ENCODE results near the gene KSR2. TPM values are rescaled to one million over a fixed set of nuclear protein-coding genes. Genes with fewer than 3 reads are reported as not detected.

KSR2 gene
- polyA plus RNA-seq, 2 donors = 0.01 to 0.04 TPM

GRCh38 chr12:117551665-117552064 lies 417.1 kb downstream of the KSR2 start:
- Histone ChIP-seq H3K27me3 (ENCODE audit: control insufficient read depth in 1 of 2, insufficient read depth in 2 of 2, low read length in 2 of 2) (no peaks in the 10 kb centered on the region), H3K4me3 (ENCODE audit: low read depth in 1 of 2, low read length in 2 of 2) (no peak overlapping the region), H3K27ac (ENCODE audit: low read depth in 2 of 2, low read length in 1 of 2) (no peak overlapping the region), H3K36me3 (ENCODE audit: control insufficient read depth in 2 of 2, insufficient read depth in 2 of 2, low read length in 1 of 2) (no peaks in the 10 kb centered on the region), H3K4me1 (ENCODE audit: control insufficient read depth in 2 of 2, insufficient read depth in 2 of 2, low read length in 1 of 2) (no peaks in the 10 kb centered on the region), H3K9me3 (ENCODE audit: control insufficient read depth in 2 of 2, insufficient read depth in 1 of 2, low read depth in 1 of 2, low read length in 1 of 2) (no peaks in the 10 kb centered on the region)
- 63 to 66% methylated on average over 4 of the region's 4 CpGs for WGBS, 2 donors

GRCh38 chr12:117547209-117547608 lies 421.6 kb downstream of the KSR2 start:
- H3K36me3 ChIP-seq (ENCODE audit: control insufficient read depth in 2 of 2, insufficient read depth in 2 of 2, low read length in 1 of 2) = no peaks in the 10 kb centered on the region
- H3K4me1 ChIP-seq (ENCODE audit: control insufficient read depth in 2 of 2, insufficient read depth in 2 of 2, low read length in 1 of 2) = no peaks in the 10 kb centered on the region
- H3K27ac ChIP-seq (ENCODE audit: low read depth in 2 of 2, low read length in 1 of 2) = no peak overlapping the region
- no peaks in the 10 kb centered on the region for H3K27me3 ChIP-seq (ENCODE audit: control insufficient read depth in 1 of 2, insufficient read depth in 2 of 2, low read length in 2 of 2)
- H3K4me3 ChIP-seq (ENCODE audit: low read depth in 1 of 2, low read length in 2 of 2) = no peak overlapping the region
- H3K9me3 ChIP-seq (ENCODE audit: control insufficient read depth in 2 of 2, insufficient read depth in 1 of 2, low read depth in 1 of 2, low read length in 1 of 2) = no peaks in the 10 kb centered on the region

- H3K4me3 ChIP-seq (ENCODE audit: low read depth in 1 of 2, low read length in 2 of 2) = no peak overlapping the region
- H3K27ac ChIP-seq (ENCODE audit: low read depth in 2 of 2, low read length in 1 of 2) = no peak overlapping the region
- no peaks in the 10 kb centered on the region for H3K27me3 ChIP-seq (ENCODE audit: control insufficient read depth in 1 of 2, insufficient read depth in 2 of 2, low read length in 2 of 2)
- WGBS, 2 donors = 85 to 89% methylated on average over 3 of the region's 3 CpGs
- no peaks in the 10 kb centered on the region for H3K36me3 ChIP-seq (ENCODE audit: control insufficient read depth in 2 of 2, insufficient read depth in 2 of 2, low read length in 1 of 2)
- no peaks in the 10 kb centered on the region for H3K4me1 ChIP-seq (ENCODE audit: control insufficient read depth in 2 of 2, insufficient read depth in 2 of 2, low read length in 1 of 2)
- no peaks in the 10 kb centered on the region for H3K9me3 ChIP-seq (ENCODE audit: control insufficient read depth in 2 of 2, insufficient read depth in 1 of 2, low read depth in 1 of 2, low read length in 1 of 2)
Measured at GRCh38 chr12:117545216-117545615, 423.6 kb downstream of the KSR2 start.

GRCh38 chr12:117540011-117540410 lies 428.8 kb downstream of the KSR2 start:
- Histone ChIP-seq H3K4me3 (ENCODE audit: low read depth in 1 of 2, low read length in 2 of 2) (no peak overlapping the region), H3K27ac (ENCODE audit: low read depth in 2 of 2, low read length in 1 of 2) (no peak overlapping the region), H3K9me3 (ENCODE audit: control insufficient read depth in 2 of 2, insufficient read depth in 1 of 2, low read depth in 1 of 2, low read length in 1 of 2) (no peaks in the 10 kb centered on the region), H3K27me3 (ENCODE audit: control insufficient read depth in 1 of 2, insufficient read depth in 2 of 2, low read length in 2 of 2) (no peaks in the 10 kb centered on the region), H3K4me1 (ENCODE audit: control insufficient read depth in 2 of 2, insufficient read depth in 2 of 2, low read length in 1 of 2) (no peaks in the 10 kb centered on the region), H3K36me3 (ENCODE audit: control insufficient read depth in 2 of 2, insufficient read depth in 2 of 2, low read length in 1 of 2) (no peaks in the 10 kb centered on the region)
- WGBS, 2 donors = 59 to 65% methylated on average over 5 of the region's 5 CpGs

- 72 to 75% methylated on average over 1 of the region's 1 CpG for WGBS, 2 donors
- Histone ChIP-seq H3K27me3 (ENCODE audit: control insufficient read depth in 1 of 2, insufficient read depth in 2 of 2, low read length in 2 of 2) (no peaks in the 10 kb centered on the region), H3K9me3 (ENCODE audit: control insufficient read depth in 2 of 2, insufficient read depth in 1 of 2, low read depth in 1 of 2, low read length in 1 of 2) (no peaks in the 10 kb centered on the region), H3K27ac (ENCODE audit: low read depth in 2 of 2, low read length in 1 of 2) (no peak overlapping the region), H3K4me3 (ENCODE audit: low read depth in 1 of 2, low read length in 2 of 2) (no peak overlapping the region), H3K36me3 (ENCODE audit: control insufficient read depth in 2 of 2, insufficient read depth in 2 of 2, low read length in 1 of 2) (no peaks in the 10 kb centered on the region), H3K4me1 (ENCODE audit: control insufficient read depth in 2 of 2, insufficient read depth in 2 of 2, low read length in 1 of 2) (no peaks in the 10 kb centered on the region)
Measured at GRCh38 chr12:117538926-117539325, 429.9 kb downstream of the KSR2 start.

GRCh38 chr12:117538032-117538690 lies 430.6 kb downstream of the KSR2 start:
- H3K27me3 ChIP-seq (ENCODE audit: control insufficient read depth in 1 of 2, insufficient read depth in 2 of 2, low read length in 2 of 2) = no peaks in the 10 kb centered on the region
- H3K9me3 ChIP-seq (ENCODE audit: control insufficient read depth in 2 of 2, insufficient read depth in 1 of 2, low read depth in 1 of 2, low read length in 1 of 2) = no peaks in the 10 kb centered on the region
- H3K4me1 ChIP-seq (ENCODE audit: control insufficient read depth in 2 of 2, insufficient read depth in 2 of 2, low read length in 1 of 2) = no peaks in the 10 kb centered on the region
- no peak overlapping the region for H3K27ac ChIP-seq (ENCODE audit: low read depth in 2 of 2, low read length in 1 of 2)
- 83 to 90% methylated on average over 8 of the region's 8 CpGs for WGBS, 2 donors
- no peak overlapping the region for H3K4me3 ChIP-seq (ENCODE audit: low read depth in 1 of 2, low read length in 2 of 2)
- no peaks in the 10 kb centered on the region for H3K36me3 ChIP-seq (ENCODE audit: control insufficient read depth in 2 of 2, insufficient read depth in 2 of 2, low read length in 1 of 2)

- Histone ChIP-seq H3K27me3 (ENCODE audit: control insufficient read depth in 1 of 2, insufficient read depth in 2 of 2, low read length in 2 of 2) (no peaks in the 10 kb centered on the region), H3K27ac (ENCODE audit: low read depth in 2 of 2, low read length in 1 of 2) (no peak overlapping the region), H3K4me1 (ENCODE audit: control insufficient read depth in 2 of 2, insufficient read depth in 2 of 2, low read length in 1 of 2) (no peaks in the 10 kb centered on the region), H3K4me3 (ENCODE audit: low read depth in 1 of 2, low read length in 2 of 2) (no peak overlapping the region), H3K9me3 (ENCODE audit: control insufficient read depth in 2 of 2, insufficient read depth in 1 of 2, low read depth in 1 of 2, low read length in 1 of 2) (peaks cover 0 to 2% of the 10 kb centered on the region in 2 donors), H3K36me3 (ENCODE audit: control insufficient read depth in 2 of 2, insufficient read depth in 2 of 2, low read length in 1 of 2) (no peaks in the 10 kb centered on the region)
- WGBS, 2 donors = 63 to 66% methylated on average over 6 of the region's 6 CpGs
Measured at GRCh38 chr12:117533687-117534086, 435.1 kb downstream of the KSR2 start.

- H3K9me3 ChIP-seq (ENCODE audit: control insufficient read depth in 2 of 2, insufficient read depth in 1 of 2, low read depth in 1 of 2, low read length in 1 of 2) = peaks cover 0 to 2% of the 10 kb centered on the region in 2 donors
- H3K27ac ChIP-seq (ENCODE audit: low read depth in 2 of 2, low read length in 1 of 2) = no peak overlapping the region
- no peak overlapping the region for H3K4me3 ChIP-seq (ENCODE audit: low read depth in 1 of 2, low read length in 2 of 2)
- no peaks in the 10 kb centered on the region for H3K36me3 ChIP-seq (ENCODE audit: control insufficient read depth in 2 of 2, insufficient read depth in 2 of 2, low read length in 1 of 2)
- H3K27me3 ChIP-seq (ENCODE audit: control insufficient read depth in 1 of 2, insufficient read depth in 2 of 2, low read length in 2 of 2) = no peaks in the 10 kb centered on the region
- peaks cover 0 to 2% of the 10 kb centered on the region in 2 donors for H3K4me1 ChIP-seq (ENCODE audit: control insufficient read depth in 2 of 2, insufficient read depth in 2 of 2, low read length in 1 of 2)
- 89 to 94% methylated on average over 10 of the region's 10 CpGs for WGBS, 2 donors
Measured at GRCh38 chr12:117530796-117531195, 438.0 kb downstream of the KSR2 start.

GRCh38 chr12:117528538-117528937 lies 440.3 kb downstream of the KSR2 start:
- H3K27me3 ChIP-seq (ENCODE audit: control insufficient read depth in 1 of 2, insufficient read depth in 2 of 2, low read length in 2 of 2) = no peaks in the 10 kb centered on the region
- no peak overlapping the region for H3K4me3 ChIP-seq (ENCODE audit: low read depth in 1 of 2, low read length in 2 of 2)
- H3K4me1 ChIP-seq (ENCODE audit: control insufficient read depth in 2 of 2, insufficient read depth in 2 of 2, low read length in 1 of 2) = peaks cover 0 to 2% of the 10 kb centered on the region in 2 donors
- no peak overlapping the region for H3K27ac ChIP-seq (ENCODE audit: low read depth in 2 of 2, low read length in 1 of 2)
- 61 to 81% methylated on average over 7 of the region's 7 CpGs for WGBS, 2 donors
- H3K9me3 ChIP-seq (ENCODE audit: control insufficient read depth in 2 of 2, insufficient read depth in 1 of 2, low read depth in 1 of 2, low read length in 1 of 2) = peaks cover 0 to 2% of the 10 kb centered on the region in 2 donors
- H3K36me3 ChIP-seq (ENCODE audit: control insufficient read depth in 2 of 2, insufficient read depth in 2 of 2, low read length in 1 of 2) = no peaks in the 10 kb centered on the region

- no peak overlapping the region for H3K27ac ChIP-seq (ENCODE audit: low read depth in 2 of 2, low read length in 1 of 2)
- WGBS, 2 donors = 28 to 39% methylated on average over 4 of the region's 4 CpGs
- no peaks in the 10 kb centered on the region for H3K36me3 ChIP-seq (ENCODE audit: control insufficient read depth in 2 of 2, insufficient read depth in 2 of 2, low read length in 1 of 2)
- H3K27me3 ChIP-seq (ENCODE audit: control insufficient read depth in 1 of 2, insufficient read depth in 2 of 2, low read length in 2 of 2) = no peaks in the 10 kb centered on the region
- no peak overlapping the region for H3K4me3 ChIP-seq (ENCODE audit: low read depth in 1 of 2, low read length in 2 of 2)
- peaks cover 0 to 2% of the 10 kb centered on the region in 2 donors for H3K9me3 ChIP-seq (ENCODE audit: control insufficient read depth in 2 of 2, insufficient read depth in 1 of 2, low read depth in 1 of 2, low read length in 1 of 2)
- peaks cover 0 to 2% of the 10 kb centered on the region in 2 donors for H3K4me1 ChIP-seq (ENCODE audit: control insufficient read depth in 2 of 2, insufficient read depth in 2 of 2, low read length in 1 of 2)
Measured at GRCh38 chr12:117527479-117527855, 441.3 kb downstream of the KSR2 start.

Data from esophagus (tissue), 2 donors.